CD4-positive, alpha-beta T cell (primary cell): ENCODE results near the gene LSM3. TPM values are rescaled to one million over a fixed set of nuclear protein-coding genes. Genes with fewer than 3 reads are reported as not detected.

ENCODE experiments used
- ATAC-seq: fragments of 200-7000 bp; cut with Tn5 transposase; one replicate; pipeline ENCODE4 v1.10.0; 2022; ENCODE audit warnings: mild to moderate bottlenecking; ENCODE audit not compliant: poor library complexity
- CTCF ChIA-PET: fragments of 350-600 bp; sonication (Branson Sonifier 250); formaldehyde crosslinking; loops from one replicate; lab custom pipeline; 2021; ENCODE audit warnings: antibody characterized with exemption, inconsistent platforms; lab: Charles Lee
- POLR2A ChIA-PET: fragments of 350-600 bp; sonication (Branson Sonifier 250); formaldehyde crosslinking; loops from one replicate; lab custom pipeline; 2021; ENCODE audit warnings: antibody characterized with exemption, inconsistent platforms; lab: Charles Lee
- DNase-seq, 14 experiments: peaks; one replicate each; pipeline ENCODE4 v3.0.0-alpha.2; 2013 to 2020; ENCODE audit warnings: mixed read lengths in 2 of 14
- H3K27ac ChIP-seq, 2 donors: one replicate each; pipeline versions ENCODE4 v1.5.1 to v1.7.0; 2013; ENCODE audit warnings: low read length in 2 of 2, low read depth in 1 of 2, mild to moderate bottlenecking in 1 of 2
- H3K27me3 ChIP-seq, 2 experiments: 1 replicate in 1 of 2; 2 replicates in 1 of 2; pipeline versions ENCODE4 v1.6.1 to v1.7.0; 2013; ENCODE audit warnings: low read length in 2 of 2, control low read depth in 1 of 2, mild to moderate bottlenecking in 1 of 2, moderate library complexity in 1 of 2; ENCODE audit not compliant: insufficient read depth in 2 of 2, control insufficient read depth in 1 of 2
- H3K36me3 ChIP-seq: one replicate; pipeline ENCODE4 v1.6.1; 2013; ENCODE audit warnings: low read length, control low read depth; ENCODE audit not compliant: insufficient read depth
- H3K4me1 ChIP-seq: one replicate; pipeline ENCODE4 v1.6.1; 2013; ENCODE audit warnings: low read length, control low read depth; ENCODE audit not compliant: insufficient read depth
- H3K4me3 ChIP-seq: one replicate; pipeline ENCODE4 v1.5.1; 2013; ENCODE audit warnings: mild to moderate bottlenecking, low read length, moderate library complexity
- H3K9me3 ChIP-seq, 2 experiments: 1 replicate in 1 of 2; 2 replicates in 1 of 2; pipeline versions ENCODE4 v1.6.1 to v1.7.0; 2013; ENCODE audit warnings: low read length in 2 of 2, mild to moderate bottlenecking in 2 of 2, control low read depth in 1 of 2, moderate library complexity in 1 of 2; ENCODE audit not compliant: control insufficient read depth in 1 of 2, insufficient read depth in 1 of 2
- H3K27ac Mint-ChIP-seq: one replicate; pipeline ENCODE4 v1.8.0; 2020; ENCODE audit warnings: mixed read lengths
- H3K27me3 Mint-ChIP-seq: one replicate; pipeline ENCODE4 v1.8.0; 2021; ENCODE audit warnings: mixed read lengths
- H3K36me3 Mint-ChIP-seq: one replicate; pipeline ENCODE4 v1.8.0; 2021; ENCODE audit warnings: low read depth, mixed read lengths
- H3K4me1 Mint-ChIP-seq: one replicate; pipeline ENCODE4 v1.8.0; 2021; ENCODE audit warnings: low read depth, mixed read lengths
- H3K4me3 Mint-ChIP-seq: one replicate; pipeline ENCODE4 v1.8.0; 2020; ENCODE audit warnings: mild to moderate bottlenecking, mixed read lengths
- H3K9me3 Mint-ChIP-seq: one replicate; pipeline ENCODE4 v1.8.0; 2020; ENCODE audit warnings: mixed read lengths
- intact Hi-C, 2 experiments: fragments of 100-400 bp; cut with DNase I in 1 of 2; cut with micrococcal nuclease in 1 of 2; formaldehyde crosslinking; loops; one replicate each; pipeline versions ENCODE4 v1.15.1 to v1.9.0; 2023 to 2025; cut with DNase I, micrococcal nuclease
- total RNA-seq, 174 experiments: library from RNA in 2 of 174; stranded (reverse) in 2 of 174; gene quantifications; one replicate each; pipeline ENCODE4 v1.2.3 and lab custom pipeline; 2021 to 2026
- TF ChIP-seq, protein P1 (sequence below): fragments of 200-600 bp; IDR thresholded peaks from one replicate; pipeline ENCODE4 v1.8.0; 2022; ENCODE audit warnings: antibody characterized with exemption, mild to moderate bottlenecking

LSM3 gene
- total RNA-seq, 2 experiments from 2014 or later: 6.5 to 6.9 TPM

DNA sequence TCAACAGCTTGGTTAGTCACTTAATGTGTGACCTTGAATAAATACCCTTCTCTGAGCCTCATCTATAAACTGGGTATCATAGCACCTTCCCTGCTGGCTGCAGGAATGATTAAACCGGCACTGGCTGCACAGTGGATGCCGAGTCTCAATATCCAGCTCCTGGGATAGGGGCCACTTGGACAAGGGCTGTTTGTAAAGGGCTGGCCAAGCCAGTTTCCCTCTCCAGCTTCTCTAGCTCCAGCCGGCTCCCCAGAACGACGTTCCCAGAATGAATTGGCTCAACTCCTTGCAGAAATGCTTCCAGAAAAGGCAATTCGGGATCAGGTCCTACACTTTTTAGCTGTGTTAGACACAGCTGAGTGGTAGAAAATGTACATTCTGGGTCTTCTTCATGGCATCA is 58.8 kb downstream of the LSM3 start:
- intact Hi-C loops: no loop called here
- H3K4me3 ChIP-seq: no peak overlapping the region
- H3K27ac ChIP-seq: no peak overlapping the region
- TF ChIP-seq, protein P1, sequence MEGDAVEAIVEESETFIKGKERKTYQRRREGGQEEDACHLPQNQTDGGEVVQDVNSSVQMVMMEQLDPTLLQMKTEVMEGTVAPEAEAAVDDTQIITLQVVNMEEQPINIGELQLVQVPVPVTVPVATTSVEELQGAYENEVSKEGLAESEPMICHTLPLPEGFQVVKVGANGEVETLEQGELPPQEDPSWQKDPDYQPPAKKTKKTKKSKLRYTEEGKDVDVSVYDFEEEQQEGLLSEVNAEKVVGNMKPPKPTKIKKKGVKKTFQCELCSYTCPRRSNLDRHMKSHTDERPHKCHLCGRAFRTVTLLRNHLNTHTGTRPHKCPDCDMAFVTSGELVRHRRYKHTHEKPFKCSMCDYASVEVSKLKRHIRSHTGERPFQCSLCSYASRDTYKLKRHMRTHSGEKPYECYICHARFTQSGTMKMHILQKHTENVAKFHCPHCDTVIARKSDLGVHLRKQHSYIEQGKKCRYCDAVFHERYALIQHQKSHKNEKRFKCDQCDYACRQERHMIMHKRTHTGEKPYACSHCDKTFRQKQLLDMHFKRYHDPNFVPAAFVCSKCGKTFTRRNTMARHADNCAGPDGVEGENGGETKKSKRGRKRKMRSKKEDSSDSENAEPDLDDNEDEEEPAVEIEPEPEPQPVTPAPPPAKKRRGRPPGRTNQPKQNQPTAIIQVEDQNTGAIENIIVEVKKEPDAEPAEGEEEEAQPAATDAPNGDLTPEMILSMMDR: no peak
- H3K27me3 Mint-ChIP-seq: peaks cover 18% of the 10 kb centered on the region
- H3K4me1 ChIP-seq: peaks cover 3% of the 10 kb centered on the region
- H3K9me3 Mint-ChIP-seq: peaks cover 4% of the 10 kb centered on the region
- no peaks in the 10 kb centered on the region for H3K36me3 Mint-ChIP-seq
- H3K36me3 ChIP-seq: no peaks in the 10 kb centered on the region
- no peak for DNase-seq
- ChIA-PET POLR2A (no interaction called here), CTCF (no interaction called here)
- peaks cover 6% of the 10 kb centered on the region for H3K4me1 Mint-ChIP-seq
- no peak overlapping the region for H3K4me3 Mint-ChIP-seq
- H3K9me3 ChIP-seq: peaks cover 10% of the 10 kb centered on the region in 2 experiments
- ATAC-seq: no peak
- peaks cover under 1 to 3% of the 10 kb centered on the region in 2 experiments for H3K27me3 ChIP-seq
- H3K27ac Mint-ChIP-seq: no peak overlapping the region

DNA sequence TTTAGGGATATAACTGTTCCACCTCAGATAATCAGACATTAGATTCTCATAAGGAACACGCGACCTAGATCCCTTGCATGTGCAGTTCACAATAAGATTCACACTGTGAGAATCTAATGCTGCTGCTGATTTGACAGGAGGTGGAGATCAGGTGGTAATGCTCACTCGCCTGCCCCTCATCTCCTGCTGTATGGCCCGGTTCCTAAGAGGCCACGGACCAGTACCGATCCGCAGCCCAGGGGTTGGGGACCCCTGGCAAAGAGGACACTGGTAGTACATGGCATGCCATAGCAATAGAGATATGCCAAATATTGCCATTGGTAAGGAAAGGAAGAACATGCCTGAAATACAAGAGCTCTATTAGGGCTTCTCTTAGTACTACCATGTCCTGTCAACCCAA is 59.7 kb downstream of the LSM3 start:
- H3K4me3 Mint-ChIP-seq: no peak overlapping the region
- peaks cover 0 to 2% of the 10 kb centered on the region in 2 experiments for H3K27me3 ChIP-seq
- no peaks in the 10 kb centered on the region for H3K4me1 Mint-ChIP-seq
- ChIA-PET CTCF (no interaction called here), POLR2A (no interaction called here)
- H3K9me3 Mint-ChIP-seq: peaks cover 4% of the 10 kb centered on the region
- H3K4me1 ChIP-seq: no peaks in the 10 kb centered on the region
- DNase-seq (no peak), ATAC-seq (no peak)
- intact Hi-C loops: no loop called here
- H3K9me3 ChIP-seq: peaks cover 9 to 10% of the 10 kb centered on the region in 2 experiments
- TF ChIP-seq, protein P1: no peak
- no peak overlapping the region for H3K4me3 ChIP-seq
- H3K36me3 Mint-ChIP-seq: no peaks in the 10 kb centered on the region
- H3K36me3 ChIP-seq: no peaks in the 10 kb centered on the region
- H3K27ac ChIP-seq: no peak overlapping the region
- H3K27ac Mint-ChIP-seq: no peak overlapping the region
- H3K27me3 Mint-ChIP-seq: peaks cover 13% of the 10 kb centered on the region

DNA sequence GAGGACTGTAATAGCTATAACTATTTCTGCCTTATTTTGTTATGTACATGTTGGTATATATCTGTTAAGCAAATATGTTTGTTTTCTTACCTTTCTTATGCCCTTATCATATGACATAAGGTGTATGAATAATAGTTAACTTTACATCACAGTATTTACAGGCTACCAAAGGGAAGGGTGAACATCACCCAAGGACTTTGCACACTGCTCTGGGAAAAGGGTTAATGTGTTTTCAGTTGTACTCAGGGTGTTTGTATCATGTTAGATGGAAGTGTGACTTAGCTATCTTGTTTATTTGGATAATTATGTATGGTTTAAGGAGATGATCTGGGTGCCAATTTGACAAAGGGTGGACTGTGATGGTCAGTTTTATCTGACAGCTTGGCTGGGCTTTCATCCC is 60.3 kb downstream of the LSM3 start:
- ChIA-PET POLR2A (no interaction called here), CTCF (no interaction called here)
- Histone ChIP-seq H3K36me3 (no peaks in the 10 kb centered on the region), H3K27me3 (no peaks in the 10 kb centered on the region), H3K4me1 (no peaks in the 10 kb centered on the region), H3K4me3 (no peak overlapping the region), H3K9me3 (peaks cover 4 to 6% of the 10 kb centered on the region in 2 experiments), H3K27ac (no peak overlapping the region)
- no peaks in the 10 kb centered on the region for H3K36me3 Mint-ChIP-seq
- ATAC-seq (no peak), DNase-seq (no peak)
- H3K4me1 Mint-ChIP-seq: no peaks in the 10 kb centered on the region
- intact Hi-C loops: no loop called here
- H3K27ac Mint-ChIP-seq: no peak overlapping the region
- peaks cover 8% of the 10 kb centered on the region for H3K27me3 Mint-ChIP-seq
- TF ChIP-seq, protein P1: no peak
- no peak overlapping the region for H3K4me3 Mint-ChIP-seq
- H3K9me3 Mint-ChIP-seq: no peaks in the 10 kb centered on the region
